ENCODE measurements around the gene BUD13.

GRCh38 chr11:116771935-116772334 is 852 bp downstream of the BUD13 start:
- TF ChIP-seq SP2 (tag by site-specific recombination; IDR thresholded peaks at IDR 0.05), result no peak
- TF ChIP-seq CTCF (tag by site-specific recombination; IDR thresholded peaks at IDR 0.05), result no peak
- no peak for TF ChIP-seq ZNF623 (tag by site-specific recombination; IDR thresholded peaks at IDR 0.05)
- TF ChIP-seq, protein P1, sequence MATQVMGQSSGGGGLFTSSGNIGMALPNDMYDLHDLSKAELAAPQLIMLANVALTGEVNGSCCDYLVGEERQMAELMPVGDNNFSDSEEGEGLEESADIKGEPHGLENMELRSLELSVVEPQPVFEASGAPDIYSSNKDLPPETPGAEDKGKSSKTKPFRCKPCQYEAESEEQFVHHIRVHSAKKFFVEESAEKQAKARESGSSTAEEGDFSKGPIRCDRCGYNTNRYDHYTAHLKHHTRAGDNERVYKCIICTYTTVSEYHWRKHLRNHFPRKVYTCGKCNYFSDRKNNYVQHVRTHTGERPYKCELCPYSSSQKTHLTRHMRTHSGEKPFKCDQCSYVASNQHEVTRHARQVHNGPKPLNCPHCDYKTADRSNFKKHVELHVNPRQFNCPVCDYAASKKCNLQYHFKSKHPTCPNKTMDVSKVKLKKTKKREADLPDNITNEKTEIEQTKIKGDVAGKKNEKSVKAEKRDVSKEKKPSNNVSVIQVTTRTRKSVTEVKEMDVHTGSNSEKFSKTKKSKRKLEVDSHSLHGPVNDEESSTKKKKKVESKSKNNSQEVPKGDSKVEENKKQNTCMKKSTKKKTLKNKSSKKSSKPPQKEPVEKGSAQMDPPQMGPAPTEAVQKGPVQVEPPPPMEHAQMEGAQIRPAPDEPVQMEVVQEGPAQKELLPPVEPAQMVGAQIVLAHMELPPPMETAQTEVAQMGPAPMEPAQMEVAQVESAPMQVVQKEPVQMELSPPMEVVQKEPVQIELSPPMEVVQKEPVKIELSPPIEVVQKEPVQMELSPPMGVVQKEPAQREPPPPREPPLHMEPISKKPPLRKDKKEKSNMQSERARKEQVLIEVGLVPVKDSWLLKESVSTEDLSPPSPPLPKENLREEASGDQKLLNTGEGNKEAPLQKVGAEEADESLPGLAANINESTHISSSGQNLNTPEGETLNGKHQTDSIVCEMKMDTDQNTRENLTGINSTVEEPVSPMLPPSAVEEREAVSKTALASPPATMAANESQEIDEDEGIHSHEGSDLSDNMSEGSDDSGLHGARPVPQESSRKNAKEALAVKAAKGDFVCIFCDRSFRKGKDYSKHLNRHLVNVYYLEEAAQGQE (tag by site-specific recombination; IDR thresholded peaks at IDR 0.05), result no peak
- no peak for TF ChIP-seq ZNF513 (tag by site-specific recombination; IDR thresholded peaks at IDR 0.05)
- TF ChIP-seq, protein P2, sequence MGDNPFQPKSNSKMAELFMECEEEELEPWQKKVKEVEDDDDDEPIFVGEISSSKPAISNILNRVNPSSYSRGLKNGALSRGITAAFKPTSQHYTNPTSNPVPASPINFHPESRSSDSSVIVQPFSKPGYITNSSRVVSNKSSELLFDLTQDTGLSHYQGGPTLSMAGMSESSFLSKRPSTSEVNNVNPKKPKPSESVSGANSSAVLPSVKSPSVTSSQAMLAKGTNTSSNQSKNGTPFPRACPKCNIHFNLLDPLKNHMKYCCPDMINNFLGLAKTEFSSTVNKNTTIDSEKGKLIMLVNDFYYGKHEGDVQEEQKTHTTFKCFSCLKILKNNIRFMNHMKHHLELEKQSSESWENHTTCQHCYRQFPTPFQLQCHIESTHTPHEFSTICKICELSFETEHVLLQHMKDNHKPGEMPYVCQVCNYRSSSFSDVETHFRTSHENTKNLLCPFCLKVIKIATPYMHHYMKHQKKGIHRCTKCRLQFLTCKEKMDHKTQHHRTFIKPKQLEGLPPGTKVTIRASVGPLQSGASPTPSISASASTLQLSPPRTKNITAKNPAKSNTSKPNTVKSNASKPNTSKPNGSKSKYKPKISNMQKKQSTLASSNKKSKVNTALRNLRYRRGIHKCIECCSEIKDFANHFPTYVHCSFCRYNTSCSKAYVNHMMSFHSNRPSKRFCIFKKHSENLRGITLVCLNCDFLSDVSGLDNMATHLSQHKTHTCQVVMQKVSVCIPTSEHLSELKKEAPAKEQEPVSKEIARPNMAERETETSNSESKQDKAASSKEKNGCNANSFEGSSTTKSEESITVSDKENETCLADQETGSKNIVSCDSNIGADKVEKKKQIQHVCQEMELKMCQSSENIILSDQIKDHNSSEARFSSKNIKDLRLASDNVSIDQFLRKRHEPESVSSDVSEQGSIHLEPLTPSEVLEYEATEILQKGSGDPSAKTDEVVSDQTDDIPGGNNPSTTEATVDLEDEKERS (tag by site-specific recombination; IDR thresholded peaks at IDR 0.05), result no peak
- TF ChIP-seq ZNF174 (tag by site-specific recombination; IDR thresholded peaks at IDR 0.05), result no peak
- TF ChIP-seq, protein P3, sequence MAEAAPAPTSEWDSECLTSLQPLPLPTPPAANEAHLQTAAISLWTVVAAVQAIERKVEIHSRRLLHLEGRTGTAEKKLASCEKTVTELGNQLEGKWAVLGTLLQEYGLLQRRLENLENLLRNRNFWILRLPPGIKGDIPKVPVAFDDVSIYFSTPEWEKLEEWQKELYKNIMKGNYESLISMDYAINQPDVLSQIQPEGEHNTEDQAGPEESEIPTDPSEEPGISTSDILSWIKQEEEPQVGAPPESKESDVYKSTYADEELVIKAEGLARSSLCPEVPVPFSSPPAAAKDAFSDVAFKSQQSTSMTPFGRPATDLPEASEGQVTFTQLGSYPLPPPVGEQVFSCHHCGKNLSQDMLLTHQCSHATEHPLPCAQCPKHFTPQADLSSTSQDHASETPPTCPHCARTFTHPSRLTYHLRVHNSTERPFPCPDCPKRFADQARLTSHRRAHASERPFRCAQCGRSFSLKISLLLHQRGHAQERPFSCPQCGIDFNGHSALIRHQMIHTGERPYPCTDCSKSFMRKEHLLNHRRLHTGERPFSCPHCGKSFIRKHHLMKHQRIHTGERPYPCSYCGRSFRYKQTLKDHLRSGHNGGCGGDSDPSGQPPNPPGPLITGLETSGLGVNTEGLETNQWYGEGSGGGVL (tag by site-specific recombination; IDR thresholded peaks at IDR 0.05), result no peak
